Keratinocyte (primary cell): Measurements from ENCODE around the gene NTMT1. TPM values are rescaled to one million over a fixed set of nuclear protein-coding genes. Genes with fewer than 3 reads are reported as not detected.

Source experiments
- DNase-seq: peaks from one replicate; pipeline ENCODE4 v3.0.0-alpha.2; 2011; ENCODE audit warnings: low read depth, missing footprints, low spot score
- FAIRE-seq: peaks from 2 replicates; lab custom pipeline; 2011; peaks lifted over from hg19 to GRCh38; lab: Jason Lieb, UNC
- H2AFZ ChIP-seq: 2 replicates; pipeline ENCODE4 v1.6.0; 2012; ENCODE audit warnings: low read length, control low read depth, inconsistent platforms; ENCODE audit not compliant: control insufficient read depth
- H3K27ac ChIP-seq: 2 replicates; pipeline ENCODE4 v1.5.1; 2011; ENCODE audit warnings: low read length; ENCODE audit not compliant: control insufficient read depth, insufficient read depth
- H3K27me3 ChIP-seq: 3 replicates; pipeline ENCODE4 v1.6.0; 2011; ENCODE audit warnings: low read length; ENCODE audit not compliant: control insufficient read depth, insufficient read depth; ENCODE audit errors: extremely low read depth
- H3K36me3 ChIP-seq, 2 experiments: 2 replicates in 1 of 2; 3 replicates in 1 of 2; pipeline ENCODE4 v1.5.1; 2011; ENCODE audit warnings: low read length in 2 of 2, mild to moderate bottlenecking in 1 of 2; ENCODE audit not compliant: control insufficient read depth in 2 of 2, insufficient read depth in 2 of 2; ENCODE audit errors: extremely low read depth in 1 of 2
- H3K4me1 ChIP-seq: 3 replicates; pipeline ENCODE4 v1.5.1; 2011; ENCODE audit warnings: low read length; ENCODE audit not compliant: control insufficient read depth, insufficient read depth; ENCODE audit errors: extremely low read depth
- H3K4me2 ChIP-seq: 3 replicates; pipeline ENCODE4 v1.6.0; 2011; ENCODE audit warnings: low read depth, low read length; ENCODE audit not compliant: control insufficient read depth, insufficient read depth; ENCODE audit errors: extremely low read depth
- H3K4me3 ChIP-seq, 3 experiments: fragments of 200-600 bp in 1 of 3; sonication (generic) in 1 of 3; 2 replicates in 2 of 3; 3 replicates in 1 of 3; pipeline ENCODE4 v1.5.1; 2011 to 2016; ENCODE audit warnings: low read length in 3 of 3, mild to moderate bottlenecking in 3 of 3, control low read depth in 2 of 3, inconsistent platforms in 1 of 3, low read depth in 1 of 3, mixed read lengths in 1 of 3, mixed run types in 1 of 3, moderate library complexity in 1 of 3; ENCODE audit not compliant: control insufficient read depth in 2 of 3, insufficient read depth in 2 of 3; ENCODE audit errors: extremely low read depth in 1 of 3
- H3K79me2 ChIP-seq: 2 replicates; pipeline ENCODE4 v1.6.0; 2012; ENCODE audit warnings: low read length; ENCODE audit not compliant: control insufficient read depth, insufficient read depth
- H3K9ac ChIP-seq: 3 replicates; pipeline ENCODE4 v1.6.0; 2011; ENCODE audit warnings: low read length; ENCODE audit not compliant: control insufficient read depth, insufficient read depth; ENCODE audit errors: extremely low read depth
- H3K9me1 ChIP-seq: 3 replicates; pipeline ENCODE4 v1.6.0; 2011; ENCODE audit warnings: low read length; ENCODE audit not compliant: control insufficient read depth, insufficient read depth; ENCODE audit errors: extremely low read depth
- H3K9me3 ChIP-seq: 2 replicates; pipeline ENCODE4 v1.5.1; 2012; ENCODE audit warnings: low read depth, low read length; ENCODE audit not compliant: control insufficient read depth
- H4K20me1 ChIP-seq: 3 replicates; pipeline ENCODE4 v1.6.0; 2011; ENCODE audit warnings: low read length; ENCODE audit not compliant: control insufficient read depth, insufficient read depth; ENCODE audit errors: extremely low read depth
- CTCF ChIP-seq, 3 experiments: IDR thresholded peaks in 1 of 3; conservative IDR thresholded peaks in 1 of 3; optimal IDR thresholded peaks in 1 of 3; 2 replicates in 2 of 3; 3 replicates in 1 of 3; pipeline versions ENCODE3 to v1.5.1; 2011; ENCODE audit warnings: low read length in 3 of 3, mild to moderate bottlenecking in 3 of 3, moderate library complexity in 2 of 3, control low read depth in 1 of 3, inconsistent platforms in 1 of 3; ENCODE audit not compliant: insufficient read depth in 2 of 3; ENCODE audit errors: extremely low read depth in 1 of 3
- EZH2 ChIP-seq: IDR thresholded peaks from one replicate; pipeline ENCODE4 v1.6.1; 2012; ENCODE audit warnings: inconsistent platforms, mild to moderate bottlenecking, low read length, moderate library complexity
- dilution Hi-C: fragments of 300-500 bp; cut with MboI; formaldehyde crosslinking; loops from one replicate; pipeline ENCODE4 v1.7.0; 2020; ENCODE audit warnings: low sequenced_read_pairs; ENCODE audit not compliant: extremely low pct_ligation_motif_present
- polyA plus RNA-seq, 5 experiments: library from polyadenylated mRNA; depleted of rRNA in 3 of 5; stranded (reverse) in 3 of 5; stranded (forward) in 1 of 5; unstranded in 1 of 5; fragments of >200 nt; gene quantifications; 1 replicate in 1 of 5; 2 replicates in 3 of 5; 3 replicates in 1 of 5; pipeline versions ENCODE4 v1.2.1 to v1.2.3, GENCODE V29; 2011 to 2012; ENCODE audit warnings: missing spikeins in 2 of 5, low read depth in 1 of 5, low replicate concordance in 1 of 5

Gene NTMT1
- polyA plus RNA-seq, 1 donor (not counting 4 experiments of a cell fraction or from before 2014, with no cell fraction given) = 50.2 TPM

DNA sequence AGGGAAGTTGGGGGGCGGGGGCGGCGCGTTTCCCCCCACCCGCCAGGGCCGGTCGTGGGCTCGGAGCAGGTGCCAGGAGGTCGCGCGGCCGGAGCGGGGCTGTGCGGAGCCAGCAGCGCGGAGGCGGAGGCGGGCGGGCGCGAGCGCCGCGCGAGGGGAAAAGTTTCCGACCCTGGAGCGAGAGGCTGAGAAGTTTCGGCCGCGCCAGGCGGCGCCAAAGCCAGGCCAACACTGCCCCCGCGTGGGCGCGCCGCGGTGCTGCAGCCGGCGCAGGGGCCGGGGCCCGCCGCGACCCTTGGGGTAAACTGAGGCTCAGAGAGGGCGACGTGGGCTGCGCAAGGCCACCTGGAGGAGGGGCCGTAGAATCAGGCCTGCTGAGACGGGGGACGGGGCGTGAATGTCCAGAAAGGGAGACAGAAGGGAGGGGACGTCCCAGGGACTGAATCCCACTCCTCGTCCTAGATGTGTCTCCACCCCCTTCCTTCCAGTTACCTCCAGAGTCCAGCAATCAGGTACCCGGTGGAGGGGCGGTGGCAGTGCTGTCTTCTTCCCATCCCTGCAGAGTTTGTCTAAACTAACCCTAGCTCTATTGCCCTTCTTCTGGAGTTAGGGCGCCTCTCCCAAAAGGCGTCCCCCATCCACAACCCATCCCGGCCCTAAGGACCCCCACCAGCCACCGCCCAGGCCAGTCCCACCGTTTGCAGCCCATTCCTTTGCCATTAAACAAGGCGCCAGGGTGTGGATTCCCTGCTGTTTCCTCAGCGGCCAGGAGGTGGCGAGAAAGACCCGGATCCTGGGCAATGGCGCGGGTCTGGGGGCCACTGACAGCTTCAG is 15.3 kb upstream of the NTMT1 start:
- H4K20me1 ChIP-seq = no peaks in the 10 kb centered on the region
- DNase-seq = no peak
- FAIRE-seq = no peak

DNA sequence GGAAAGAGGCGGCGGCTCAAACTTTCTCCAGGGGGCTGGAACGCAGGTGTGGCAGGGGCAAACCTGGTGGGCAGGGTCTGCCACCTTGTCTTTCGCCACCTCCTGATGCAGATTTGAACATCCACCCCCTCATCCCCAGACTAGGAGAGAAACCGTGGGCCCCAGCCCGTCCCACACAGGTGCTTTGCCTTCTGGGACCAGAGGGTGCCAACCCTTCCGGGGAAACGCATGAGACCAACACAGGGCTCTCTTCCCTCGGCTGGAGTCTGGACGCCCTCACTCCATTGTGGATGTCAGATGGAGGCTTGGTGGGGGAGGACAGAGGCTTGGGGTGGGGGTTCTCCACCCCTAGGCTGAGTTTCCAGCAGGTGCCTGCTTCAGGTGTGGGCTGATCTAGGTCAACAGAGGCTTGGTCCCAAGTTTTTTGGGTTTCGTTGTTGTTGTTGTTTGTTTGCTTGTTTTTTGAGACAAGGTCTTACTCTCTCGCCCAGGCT is 14.6 kb upstream of the NTMT1 start:
- dilution Hi-C loops = loop anchor here (25.0 kb wide), 1 partner anchor 449 kb away; no protein-coding TSS in a partner anchor
- no peak for DNase-seq
- Histone ChIP-seq H3K4me2 (peak overlapping the region; percentile 100), H3K79me2 (no peaks in the 10 kb centered on the region), H3K9me3 (no peaks in the 10 kb centered on the region), H3K4me1 (peaks cover 17% of the 10 kb centered on the region), H3K27ac (no peak overlapping the region), H2AFZ (peak overlapping the region; percentile 70), H4K20me1 (no peaks in the 10 kb centered on the region), H3K27me3 (no peaks in the 10 kb centered on the region), H3K9ac (peak overlapping the region; percentile 68), H3K36me3 (no peaks in the 10 kb centered on the region), H3K9me1 (no peaks in the 10 kb centered on the region), H3K4me3 (peak overlapping the region in 1 of 3 experiments; percentile 80)
- TF ChIP-seq EZH2 (no peak), CTCF (optimal IDR thresholded peaks at IDR 0.05 in 1 of 3, IDR thresholded peaks at IDR 0.05 in 1 of 3, conservative IDR thresholded peaks at IDR 0.05 in 1 of 3; ENCODE audit: extremely low read depth in 1 of 3, insufficient read depth in 2 of 3, low read length in 3 of 3) (no peak)
- FAIRE-seq = no peak

More for the DNA sequence above, 15.3 kb upstream of the NTMT1 start:
- Histone ChIP-seq H3K9me3 (no peaks in the 10 kb centered on the region), H3K4me3 (peak overlapping the region; percentile 47 to 80 (median 77)), H3K4me2 (peak overlapping the region; percentile 100), H3K9ac (peak overlapping the region; percentile 68), H3K27me3 (no peaks in the 10 kb centered on the region), H3K36me3 (no peaks in the 10 kb centered on the region), H3K9me1 (no peaks in the 10 kb centered on the region), H3K79me2 (no peaks in the 10 kb centered on the region), H3K27ac (peak overlapping the region; percentile 43), H3K4me1 (peaks cover 17% of the 10 kb centered on the region), H2AFZ (peak overlapping the region; percentile 81)
- dilution Hi-C loops = loop anchor here (25.0 kb wide), 1 partner anchor 448 kb away; no protein-coding TSS in a partner anchor
- peak in 2 of 3 experiments; percentile 71 to 84 for TF ChIP-seq CTCF (optimal IDR thresholded peaks at IDR 0.05 in 1 of 3, IDR thresholded peaks at IDR 0.05 in 1 of 3, conservative IDR thresholded peaks at IDR 0.05 in 1 of 3; ENCODE audit: extremely low read depth in 1 of 3, insufficient read depth in 2 of 3, low read length in 3 of 3)
- TF ChIP-seq EZH2 = no peak
